ENCODE results near the gene TBC1D17. TPM values are rescaled to one million over a fixed set of nuclear protein-coding genes. Genes with fewer than 3 reads are reported as not detected.

The TBC1D17 gene
- total RNA-seq, 6 experiments from 2014 or later = 42.8 to 53.3 (median 46.8) TPM

- Mint-ChIP-seq H3K9me3 (no peaks in the 10 kb centered on the region), H3K27ac (no peak overlapping the region), H3K4me1 (ENCODE audit: low read depth) (no peaks in the 10 kb centered on the region), H3K36me3 (ENCODE audit: low read depth) (peaks cover 8% of the 10 kb centered on the region), H3K4me3 (peak overlapping the region; percentile 70), H3K27me3 (ENCODE audit: insufficient read depth) (peaks cover 7% of the 10 kb centered on the region)
- peak; percentile 45 for DNase-seq
- TF ChIP-seq CTCF (IDR thresholded peaks at IDR 0.05) = peak; percentile 99
These were observed 60.4 kb downstream of the TBC1D17 start for GRCh38 chr19:49937750-49938381.

Small RNA genes lying within 50 kb of the gene (microRNA-seq; reads per million reads assigned to microRNA genes)
- 10.8 reads per million, percentile 12 among the genes with 10 or more reads in this experiment for gene MIR4749
- 3.9 reads per million for gene MIR4750
- gene MIR6800 = not detected

Other genes with a start within 250 kb of the TBC1D17 start
- gene RRAS, start 237.6 kb upstream of the TBC1D17 start, total RNA-seq (2021; fragmentation: NEBNext Ultra II Directional; extraction: Animal tissue kit (Norgen Biotek cat#: 25700)) = 100 to 1,000 TPM; 130 to 162 (median 133) TPM
- gene SCAF1, start 235.5 kb upstream of the TBC1D17 start, total RNA-seq (2021; fragmentation: NEBNext Ultra II Directional; extraction: Animal tissue kit (Norgen Biotek cat#: 25700)) = 100 to 1,000 TPM; 112 to 134 (median 121) TPM
- gene IRF3, start 211.8 kb upstream of the TBC1D17 start, total RNA-seq (2021; fragmentation: NEBNext Ultra II Directional; extraction: Animal tissue kit (Norgen Biotek cat#: 25700)) = 10 to 100 TPM; 55.5 to 72.8 (median 58.7) TPM
- 10 to 100 TPM; 23.9 to 34.2 (median 33.4) TPM for gene BCL2L12, start 211.8 kb upstream of the TBC1D17 start, total RNA-seq (2021; fragmentation: NEBNext Ultra II Directional; extraction: Animal tissue kit (Norgen Biotek cat#: 25700))
- 100 to 1,000 TPM; 209 to 226 (median 217) TPM for gene PRMT1, start 200.4 kb upstream of the TBC1D17 start, total RNA-seq (2021; fragmentation: NEBNext Ultra II Directional; extraction: Animal tissue kit (Norgen Biotek cat#: 25700))
- under 1 TPM; 0.74 to 0.99 (median 0.87) TPM for gene ADM5, start 188.1 kb upstream of the TBC1D17 start, total RNA-seq (2021; fragmentation: NEBNext Ultra II Directional; extraction: Animal tissue kit (Norgen Biotek cat#: 25700))
- gene CPT1C, start 186.6 kb upstream of the TBC1D17 start, total RNA-seq (2021; fragmentation: NEBNext Ultra II Directional; extraction: Animal tissue kit (Norgen Biotek cat#: 25700)) = 10 to 100 TPM; 32.7 to 42.6 (median 36.4) TPM
- not detected for gene TSKS, start 114.4 kb upstream of the TBC1D17 start, total RNA-seq (2021; fragmentation: NEBNext Ultra II Directional; extraction: Animal tissue kit (Norgen Biotek cat#: 25700))
- gene AP2A1, start 110.7 kb upstream of the TBC1D17 start, total RNA-seq (2021; fragmentation: NEBNext Ultra II Directional; extraction: Animal tissue kit (Norgen Biotek cat#: 25700)) = 100 to 1,000 TPM; 145 to 177 (median 162) TPM
- 10 to 100 TPM in 5 of 6 experiments, 1 to 10 TPM in 1; 9.4 to 14.2 (median 11.7) TPM for gene FUZ, start 64.4 kb upstream of the TBC1D17 start, total RNA-seq (2021; fragmentation: NEBNext Ultra II Directional; extraction: Animal tissue kit (Norgen Biotek cat#: 25700))
- gene MED25, start 59.4 kb upstream of the TBC1D17 start, total RNA-seq (2021; fragmentation: NEBNext Ultra II Directional; extraction: Animal tissue kit (Norgen Biotek cat#: 25700)) = 10 to 100 TPM; 44.5 to 50.6 (median 47.8) TPM
- gene PTOV1, start 26.5 kb upstream of the TBC1D17 start, total RNA-seq (2021; fragmentation: NEBNext Ultra II Directional; extraction: Animal tissue kit (Norgen Biotek cat#: 25700)) = 100 to 1,000 TPM; 157 to 176 (median 162) TPM
- 10 to 100 TPM; 39.7 to 48.7 (median 47.2) TPM for gene PNKP, start 10.1 kb upstream of the TBC1D17 start, total RNA-seq (2021; fragmentation: NEBNext Ultra II Directional; extraction: Animal tissue kit (Norgen Biotek cat#: 25700))
- 100 to 1,000 TPM in 5 of 6 experiments, 10 to 100 TPM in 1; 98.5 to 128 (median 104) TPM for gene AKT1S1, start 347 bp upstream of the TBC1D17 start, total RNA-seq (2021; fragmentation: NEBNext Ultra II Directional; extraction: Animal tissue kit (Norgen Biotek cat#: 25700))
- under 1 TPM in 5 of 6 experiments, not detected in 1; 0.24 to 0.48 (median 0.41) TPM for gene IL4I1, start 19.2 kb downstream of the TBC1D17 start, total RNA-seq (2021; fragmentation: NEBNext Ultra II Directional; extraction: Animal tissue kit (Norgen Biotek cat#: 25700))
- 10 to 100 TPM; 38.2 to 44.4 (median 41.2) TPM for gene ATF5, start 51.5 kb downstream of the TBC1D17 start, total RNA-seq (2021; fragmentation: NEBNext Ultra II Directional; extraction: Animal tissue kit (Norgen Biotek cat#: 25700))
- 10 to 100 TPM; 50.9 to 78.3 (median 68.3) TPM for gene NUP62, start 51.8 kb downstream of the TBC1D17 start, total RNA-seq (2021; fragmentation: NEBNext Ultra II Directional; extraction: Animal tissue kit (Norgen Biotek cat#: 25700))
- gene SIGLEC11, start 83.5 kb downstream of the TBC1D17 start, total RNA-seq (2021; fragmentation: NEBNext Ultra II Directional; extraction: Animal tissue kit (Norgen Biotek cat#: 25700)) = not detected
- 10 to 100 TPM; 30.2 to 33.9 (median 32.7) TPM for gene VRK3, start 147.7 kb downstream of the TBC1D17 start, total RNA-seq (2021; fragmentation: NEBNext Ultra II Directional; extraction: Animal tissue kit (Norgen Biotek cat#: 25700))
- gene ZNF473, start 148.3 kb downstream of the TBC1D17 start, total RNA-seq (2021; fragmentation: NEBNext Ultra II Directional; extraction: Animal tissue kit (Norgen Biotek cat#: 25700)) = 1 to 10 TPM; 5.4 to 7.4 (median 6.6) TPM

All from HFFc6 (cell line).